Measurements from ENCODE around the gene FBXL15.

Gene FBXL15

GRCh38 chr10:102435133-102435497 lies 14.5 kb downstream of the FBXL15 start:
- peaks cover 0 to 45% of the 10 kb centered on the region in 2 donors for H3K27me3 ChIP-seq
- no peaks in the 10 kb centered on the region for H3K36me3 ChIP-seq
- H3K4me3 ChIP-seq, result peak overlapping the region in 1 of 2 donors; percentile 30
- intact Hi-C loops (cut with DNase I; ENCODE audit: low total_unique reads), result no loop called here
- H3K27ac ChIP-seq, result no peak overlapping the region
- peaks cover 0 to 24% (median 20%) of the 10 kb centered on the region in 4 donors for H3K4me1 ChIP-seq
- no peak for TF ChIP-seq CTCF (IDR thresholded peaks at IDR 0.05)
- DNase-seq, result no peak
- H3K9me3 ChIP-seq, result no peaks in the 10 kb centered on the region

GRCh38 chr10:102435529-102436233 lies 15.0 kb downstream of the FBXL15 start:
- Histone ChIP-seq H3K9me3 (no peaks in the 10 kb centered on the region), H3K27me3 (peaks cover 0 to 45% of the 10 kb centered on the region in 2 donors), H3K27ac (no peak overlapping the region), H3K4me3 (peak overlapping the region in 1 of 2 donors; percentile 30), H3K4me1 (peaks cover 0 to 24% (median 20%) of the 10 kb centered on the region in 4 donors), H3K36me3 (no peaks in the 10 kb centered on the region)
- no peak for DNase-seq
- TF ChIP-seq CTCF (IDR thresholded peaks at IDR 0.05), result no peak
- intact Hi-C loops (cut with DNase I; ENCODE audit: low total_unique reads), result no loop called here

- Histone ChIP-seq H3K27me3 (peaks cover 0 to 45% of the 10 kb centered on the region in 2 donors), H3K4me1 (peaks cover 0 to 22% (median 18%) of the 10 kb centered on the region in 4 donors), H3K9me3 (no peaks in the 10 kb centered on the region), H3K27ac (no peak overlapping the region), H3K36me3 (no peaks in the 10 kb centered on the region), H3K4me3 (no peak overlapping the region)
- no peak for DNase-seq
- TF ChIP-seq CTCF (IDR thresholded peaks at IDR 0.05), result no peak
- intact Hi-C loops (cut with DNase I; ENCODE audit: low total_unique reads), result no loop called here
These were observed 15.7 kb downstream of the FBXL15 start for GRCh38 chr10:102436312-102436711.

- peaks cover 0 to 45% of the 10 kb centered on the region in 2 donors for H3K27me3 ChIP-seq
- no peak overlapping the region for H3K27ac ChIP-seq
- no peak overlapping the region for H3K4me3 ChIP-seq
- intact Hi-C loops (cut with DNase I; ENCODE audit: low total_unique reads), result no loop called here
- H3K36me3 ChIP-seq, result no peaks in the 10 kb centered on the region
- peaks cover 0 to 14% (median 9%) of the 10 kb centered on the region in 4 donors for H3K4me1 ChIP-seq
- TF ChIP-seq CTCF (IDR thresholded peaks at IDR 0.05), result no peak
- H3K9me3 ChIP-seq, result no peaks in the 10 kb centered on the region
- no peak for DNase-seq
These were observed 16.9 kb downstream of the FBXL15 start for GRCh38 chr10:102437515-102437914.

- Histone ChIP-seq H3K36me3 (no peaks in the 10 kb centered on the region), H3K27ac (no peak overlapping the region), H3K9me3 (no peaks in the 10 kb centered on the region), H3K4me1 (peaks cover 0 to 9% (median 7%) of the 10 kb centered on the region in 4 donors), H3K4me3 (no peak overlapping the region), H3K27me3 (peaks cover 0 to 48% of the 10 kb centered on the region in 2 donors)
- DNase-seq, result no peak
- intact Hi-C loops (cut with DNase I; ENCODE audit: low total_unique reads), result no loop called here
- no peak for TF ChIP-seq CTCF (IDR thresholded peaks at IDR 0.05)
These were observed 17.7 kb downstream of the FBXL15 start for GRCh38 chr10:102438374-102438773.

Data from tibial artery (tissue), 4 donors.